Naive thymus-derived CD4-positive, alpha-beta T cell (primary cell): ENCODE results near the gene PRKRIP1. TPM values are rescaled to one million over a fixed set of nuclear protein-coding genes. Genes with fewer than 3 reads are reported as not detected.

Source experiments
- ATAC-seq: fragments of 150-1000 bp; cut with Tn5 transposase; 2 replicates; pipeline ENCODE4 v1.10.0; 2021; ENCODE audit warnings: mild to moderate bottlenecking, moderate library complexity
- CTCF ChIA-PET: fragments of 350-600 bp; sonication (Branson Sonifier 250); formaldehyde crosslinking; loops from one replicate; lab custom pipeline; 2021; ENCODE audit warnings: antibody characterized with exemption; lab: Charles Lee
- POLR2A ChIA-PET: fragments of 350-600 bp; sonication (Branson Sonifier 250); formaldehyde crosslinking; loops from one replicate; lab custom pipeline; 2021; ENCODE audit warnings: antibody characterized with exemption, inconsistent platforms; lab: Charles Lee
- DNase-seq, 9 donors: peaks; one replicate each; pipeline versions ENCODE4 v3.0.0 to v3.0.0-alpha.2; 2020 to 2022; ENCODE audit warnings: mixed read lengths in 1 of 9
- H3K27ac ChIP-seq: one replicate; pipeline ENCODE4 v1.7.0; 2013; ENCODE audit warnings: mild to moderate bottlenecking, low read depth, low read length, moderate library complexity
- H3K27me3 ChIP-seq, 2 donors: one replicate each; pipeline ENCODE4 v1.7.0; 2013; ENCODE audit warnings: low read length in 2 of 2, mild to moderate bottlenecking in 2 of 2, moderate library complexity in 2 of 2; ENCODE audit not compliant: control insufficient read depth in 2 of 2, insufficient read depth in 2 of 2
- H3K36me3 ChIP-seq, 3 experiments: 1 replicate in 2 of 3; 2 replicates in 1 of 3; pipeline ENCODE4 v1.7.0; 2013; ENCODE audit warnings: low read length in 3 of 3, mild to moderate bottlenecking in 3 of 3, moderate library complexity in 1 of 3; ENCODE audit not compliant: insufficient read depth in 3 of 3, control insufficient read depth in 2 of 3
- H3K4me1 ChIP-seq, 2 donors: one replicate each; pipeline ENCODE4 v1.7.0; 2013; ENCODE audit warnings: low read length in 2 of 2, mild to moderate bottlenecking in 2 of 2, moderate library complexity in 1 of 2; ENCODE audit not compliant: control insufficient read depth in 2 of 2, insufficient read depth in 2 of 2
- H3K4me3 ChIP-seq: 2 replicates; pipeline ENCODE4 v1.7.0; 2013; ENCODE audit warnings: mild to moderate bottlenecking, low read length
- H3K9me3 ChIP-seq, 3 experiments: 1 replicate in 2 of 3; 2 replicates in 1 of 3; pipeline ENCODE4 v1.7.0; 2013; ENCODE audit warnings: low read length in 3 of 3; ENCODE audit not compliant: control insufficient read depth in 2 of 3
- H3K27ac Mint-ChIP-seq, 9 donors: one replicate each; pipeline ENCODE4 v1.8.0; 2020 to 2022; ENCODE audit warnings: mixed read lengths in 9 of 9, mild to moderate bottlenecking in 8 of 9, moderate library complexity in 5 of 9, inconsistent platforms in 2 of 9
- H3K27me3 Mint-ChIP-seq, 5 donors: one replicate each; pipeline ENCODE4 v1.8.0; 2021 to 2022; ENCODE audit warnings: mixed read lengths in 5 of 5, mild to moderate bottlenecking in 1 of 5
- H3K36me3 Mint-ChIP-seq, 5 donors: one replicate each; pipeline ENCODE4 v1.8.0; 2020 to 2022; ENCODE audit warnings: mixed read lengths in 5 of 5, mild to moderate bottlenecking in 3 of 5, inconsistent platforms in 1 of 5
- H3K4me1 Mint-ChIP-seq, 7 donors: one replicate each; pipeline ENCODE4 v1.8.0; 2020 to 2022; ENCODE audit warnings: mixed read lengths in 7 of 7, mild to moderate bottlenecking in 3 of 7, inconsistent platforms in 1 of 7
- H3K4me3 Mint-ChIP-seq, 10 donors: one replicate each; pipeline ENCODE4 v1.8.0; 2020 to 2022; ENCODE audit warnings: mild to moderate bottlenecking in 10 of 10, mixed read lengths in 10 of 10, moderate library complexity in 6 of 10, inconsistent platforms in 2 of 10
- H3K9me3 Mint-ChIP-seq, 11 donors: one replicate each; pipeline ENCODE4 v1.8.0; 2020 to 2022; ENCODE audit warnings: mixed read lengths in 11 of 11, mild to moderate bottlenecking in 4 of 11, inconsistent platforms in 1 of 11, moderate library complexity in 1 of 11
- intact Hi-C, 2 donors: fragments of 100-400 bp; cut with micrococcal nuclease; formaldehyde crosslinking; loops; one replicate each; pipeline ENCODE4 v1.15.1; 2023
- polyA plus RNA-seq, 2 donors: library from polyadenylated mRNA; unstranded; fragments of 300-500 nt; fragmentation: Illumina TruSeq; gene quantifications; one replicate each; pipeline ENCODE4 v1.2.3, GENCODE V29; 2021
- total RNA-seq, 6 experiments: library from RNA in 5 of 6; stranded (reverse) in 5 of 6; gene quantifications; 1 replicate in 5 of 6; 2 replicates in 1 of 6; pipeline ENCODE4 v1.2.3 and lab custom pipeline; 2021 to 2026

Gene PRKRIP1
- total and polyA plus RNA-seq, 7 experiments from 2014 or later = 15.7 to 58.4 (median 39.6) TPM

DNA sequence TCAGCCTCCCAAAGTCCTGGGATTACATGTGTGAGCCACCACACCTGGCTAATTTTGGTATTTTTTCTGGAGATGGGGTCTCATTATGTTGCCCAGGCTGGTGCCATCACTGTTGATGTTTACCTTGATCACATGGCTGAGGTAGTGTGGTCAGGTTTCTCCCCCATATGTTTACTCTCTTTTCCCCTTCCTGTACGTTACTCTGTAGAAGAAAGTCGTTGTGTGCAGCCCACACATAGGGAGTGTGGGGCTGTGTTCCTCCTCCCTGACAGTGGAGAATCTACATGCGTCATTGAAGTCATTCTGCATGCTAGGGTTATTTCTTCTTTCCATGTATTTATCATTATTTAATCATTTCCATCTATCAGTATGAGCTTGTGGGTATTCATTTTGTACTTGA, 20.9 kb downstream of the PRKRIP1 start:
- H3K9me3 Mint-ChIP-seq = no peaks in the 10 kb centered on the region
- peaks cover 0 to 3% (median 0%) of the 10 kb centered on the region in 3 experiments for H3K36me3 ChIP-seq
- H3K27me3 ChIP-seq = no peaks in the 10 kb centered on the region
- H3K9me3 ChIP-seq = no peaks in the 10 kb centered on the region
- H3K27ac Mint-ChIP-seq = peak overlapping the region; percentile 91 to 98 (median 96)
- peaks cover 53 to 89% (median 69%) of the 10 kb centered on the region in 7 donors for H3K4me1 Mint-ChIP-seq
- DNase-seq (peak in 7 of 9 donors; percentile 39 to 61 (median 48)), ATAC-seq (peak; percentile 69)
- peak overlapping the region; percentile 64 for H3K27ac ChIP-seq
- peaks cover 0 to 43% (median 18%) of the 10 kb centered on the region in 5 donors for H3K36me3 Mint-ChIP-seq
- H3K27me3 Mint-ChIP-seq = no peaks in the 10 kb centered on the region
- ChIA-PET POLR2A (interaction anchor here (0.7 to 25.3 kb wide), 4 partner anchors 16 to 38 kb away, joined by 3 to 510 read pairs (median 10); partner anchors contain the start of genes ORAI2 and PRKRIP1), CTCF (interaction anchor here (1.3 to 5.9 kb wide), 3 partner anchors 9 to 33 kb away, joined by 4 to 44 read pairs (median 28); no protein-coding TSS in a partner anchor)
- no peak overlapping the region for H3K4me3 ChIP-seq
- H3K4me1 ChIP-seq = peaks cover 39 to 59% of the 10 kb centered on the region in 2 donors
- intact Hi-C loops = no loop called here
- H3K4me3 Mint-ChIP-seq = peak overlapping the region; percentile 53 to 85 (median 76)

DNA sequence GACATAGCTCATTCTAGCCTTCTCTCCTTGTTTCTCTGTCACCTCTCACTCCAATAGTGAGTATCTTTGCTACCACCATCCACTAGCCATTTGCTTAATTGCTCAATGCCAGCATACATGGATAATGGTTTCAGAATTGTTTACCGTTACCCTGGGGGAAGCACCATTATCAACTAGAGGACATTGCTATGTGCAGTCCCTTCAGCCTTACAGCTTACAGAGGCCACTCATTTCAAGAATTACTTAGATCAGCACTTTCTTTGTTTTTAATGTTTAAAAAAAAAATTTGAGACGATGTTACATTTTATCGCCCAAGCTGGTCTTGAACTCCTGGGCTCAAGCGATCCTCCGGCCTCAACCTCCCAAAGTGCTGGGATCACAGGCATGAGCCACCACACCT, 22.4 kb downstream of the PRKRIP1 start:
- ATAC-seq (no peak), DNase-seq (no peak)
- H3K27ac Mint-ChIP-seq = peak overlapping the region; percentile 69 to 98 (median 96)
- intact Hi-C loops = no loop called here
- Histone ChIP-seq H3K9me3 (no peaks in the 10 kb centered on the region), H3K36me3 (peaks cover 0 to 3% (median 0%) of the 10 kb centered on the region in 3 experiments), H3K4me3 (no peak overlapping the region), H3K4me1 (peaks cover 39 to 54% of the 10 kb centered on the region in 2 donors), H3K27ac (peak overlapping the region; percentile 37), H3K27me3 (no peaks in the 10 kb centered on the region)
- peak overlapping the region in 3 of 10 donors; percentile 3 to 38 (median 27) for H3K4me3 Mint-ChIP-seq
- CTCF ChIA-PET = interaction anchor here (0.5 to 1.5 kb wide), 3 partner anchors 11 to 32 kb away, joined by 3 to 4 read pairs (median 3); no protein-coding TSS in a partner anchor
- H3K27me3 Mint-ChIP-seq = no peaks in the 10 kb centered on the region
- H3K4me1 Mint-ChIP-seq = peaks cover 53 to 84% (median 61%) of the 10 kb centered on the region in 7 donors
- POLR2A ChIA-PET = interaction anchor here (0.8 to 25.3 kb wide), 2 partner anchors 14 to 32 kb away, joined by 3 to 510 read pairs; partner anchors contain the start of gene ORAI2
- H3K36me3 Mint-ChIP-seq = peaks cover 0 to 43% (median 18%) of the 10 kb centered on the region in 5 donors
- H3K9me3 Mint-ChIP-seq = no peaks in the 10 kb centered on the region

DNA sequence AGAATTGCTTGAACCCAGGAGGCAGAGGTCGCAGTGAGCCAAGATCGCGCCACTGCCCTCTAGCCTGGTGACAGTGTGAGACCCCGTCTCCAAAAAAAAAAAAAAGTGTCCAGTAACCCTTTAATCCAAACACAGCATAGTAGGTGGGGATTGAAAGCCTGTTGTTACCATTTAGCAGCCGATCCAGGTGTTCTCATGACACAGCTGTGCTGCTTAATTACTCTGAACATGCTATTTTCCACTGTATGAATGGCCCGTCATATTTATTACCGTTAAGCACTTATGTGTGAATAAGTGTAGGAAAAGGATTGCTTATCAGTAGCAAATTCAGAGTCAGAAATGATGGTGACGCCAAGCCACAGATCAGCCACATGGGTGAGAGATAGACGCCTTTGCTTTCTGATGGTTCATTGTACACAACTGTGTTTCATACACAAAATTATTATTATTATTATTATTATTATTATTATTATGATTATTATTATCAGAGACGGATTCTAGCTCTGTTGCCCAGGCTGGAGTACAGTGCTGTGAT, 25.6 kb downstream of the PRKRIP1 start:
- Histone ChIP-seq H3K4me3 (no peak overlapping the region), H3K36me3 (peaks cover 0 to 11% (median 0%) of the 10 kb centered on the region in 3 experiments), H3K9me3 (no peaks in the 10 kb centered on the region), H3K4me1 (peaks cover 37 to 63% of the 10 kb centered on the region in 2 donors), H3K27me3 (no peaks in the 10 kb centered on the region), H3K27ac (no peak overlapping the region)
- ChIA-PET CTCF (interaction anchor here (0.6 kb wide), 1 partner anchor 1569 kb away, joined by 5 read pairs; the partner anchor contains the start of gene SLC12A9), POLR2A (interaction anchor here (0.6 to 25.3 kb wide), 2 partner anchors 11 to 22 kb away, joined by 3 to 510 read pairs; partner anchors contain the start of gene ORAI2)
- Mint-ChIP-seq H3K36me3 (peaks cover 0 to 42% (median 20%) of the 10 kb centered on the region in 5 donors), H3K27me3 (no peaks in the 10 kb centered on the region), H3K4me1 (peaks cover 64 to 83% (median 69%) of the 10 kb centered on the region in 7 donors), H3K4me3 (peak overlapping the region in 3 of 10 donors; percentile 10 to 33 (median 25)), H3K27ac (peak overlapping the region in 7 of 9 donors; percentile 25 to 96 (median 51)), H3K9me3 (no peaks in the 10 kb centered on the region)
- intact Hi-C loops = no loop called here
- ATAC-seq = no peak
- DNase-seq = no peak

DNA sequence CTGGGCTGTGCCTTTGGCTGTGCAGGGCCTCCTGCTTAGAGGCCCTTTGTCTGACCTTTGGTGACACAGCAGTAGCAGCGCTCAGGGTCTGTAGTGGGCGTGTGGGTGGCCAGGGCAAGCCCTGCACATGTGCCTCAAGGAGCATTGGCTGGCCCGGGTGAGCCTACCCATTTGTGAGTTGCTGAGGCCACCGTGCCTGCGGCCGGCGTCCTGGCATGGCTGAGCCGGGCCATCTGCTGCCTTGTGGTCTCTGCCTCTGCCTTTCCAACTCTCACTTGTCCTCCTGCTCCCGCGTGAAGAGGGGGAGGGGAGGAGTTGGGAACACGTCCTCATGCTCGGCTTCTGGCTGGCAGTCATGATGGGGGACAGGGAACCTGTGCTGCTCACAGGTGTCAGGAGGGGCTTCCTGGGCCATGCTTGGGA, 28.0 kb downstream of the PRKRIP1 start:
- peaks cover 55 to 85% (median 63%) of the 10 kb centered on the region in 7 donors for H3K4me1 Mint-ChIP-seq

DNA sequence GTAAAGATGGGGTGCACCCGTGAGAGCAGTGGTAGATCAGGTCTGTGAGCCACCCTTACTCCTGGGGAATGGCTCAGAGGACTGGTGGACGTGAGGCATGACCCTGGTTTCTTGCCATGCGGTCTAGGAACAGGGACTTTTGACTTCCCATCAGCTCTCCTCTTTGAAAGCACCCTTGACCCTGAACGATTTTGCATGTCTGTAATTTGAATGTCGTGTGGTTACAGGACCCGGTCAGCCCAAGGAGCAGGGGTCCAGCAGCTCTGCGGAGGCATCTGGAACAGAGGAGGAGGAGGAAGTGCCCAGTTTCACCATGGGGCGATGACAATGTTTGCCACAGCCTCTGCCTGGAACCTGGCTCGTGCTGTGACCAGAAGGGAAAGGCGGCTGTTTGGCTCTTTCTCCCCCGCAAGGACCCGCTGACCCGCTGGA, 28.6 kb downstream of the PRKRIP1 start:
- Mint-ChIP-seq H3K27ac (peak overlapping the region; percentile 94 to 100 (median 100)), H3K4me3 (peak overlapping the region; percentile 48 to 96 (median 85)), H3K4me1 (peaks cover 56 to 86% (median 66%) of the 10 kb centered on the region in 7 donors), H3K36me3 (peaks cover 0 to 39% (median 15%) of the 10 kb centered on the region in 5 donors), H3K27me3 (no peaks in the 10 kb centered on the region), H3K9me3 (no peaks in the 10 kb centered on the region)
- no peaks in the 10 kb centered on the region for H3K9me3 ChIP-seq
- H3K36me3 ChIP-seq = peaks cover 0 to 11% (median 0%) of the 10 kb centered on the region in 3 experiments
- DNase-seq (no peak), ATAC-seq (no peak)
- CTCF ChIA-PET = interaction anchor here (1.7 to 4.0 kb wide), 2 partner anchors 10 to 39 kb away, joined by 5 to 44 read pairs; partner anchors contain the start of gene ALKBH4
- peak overlapping the region; percentile 96 for H3K27ac ChIP-seq
- intact Hi-C loops = loop anchor here in 1 of 2 donors (5.0 kb wide), 1 partner anchor 63 kb away; no protein-coding TSS in a partner anchor
- H3K4me3 ChIP-seq = no peak overlapping the region
- POLR2A ChIA-PET = interaction anchor here (0.9 to 25.3 kb wide), 5 partner anchors 8 to 40 kb away, joined by 3 to 510 read pairs (median 28); partner anchors contain the start of genes ALKBH4, LRWD1, ORAI2 and PRKRIP1
- H3K4me1 ChIP-seq = peaks cover 35 to 74% of the 10 kb centered on the region in 2 donors
- H3K27me3 ChIP-seq = no peaks in the 10 kb centered on the region

More for the DNA sequence above, 28.0 kb downstream of the PRKRIP1 start:
- peak overlapping the region in 8 of 10 donors; percentile 43 to 96 (median 86) for H3K4me3 Mint-ChIP-seq
- ATAC-seq = no peak
- peaks cover 0 to 37% (median 15%) of the 10 kb centered on the region in 5 donors for H3K36me3 Mint-ChIP-seq
- peak overlapping the region; percentile 94 to 100 (median 100) for H3K27ac Mint-ChIP-seq
- DNase-seq = no peak
- intact Hi-C loops = no loop called here
- peaks cover 0 to 11% (median 0%) of the 10 kb centered on the region in 3 experiments for H3K36me3 ChIP-seq
- CTCF ChIA-PET = no interaction called here
- no peaks in the 10 kb centered on the region for H3K9me3 ChIP-seq
- peak overlapping the region; percentile 96 for H3K27ac ChIP-seq
- peaks cover 35 to 67% of the 10 kb centered on the region in 2 donors for H3K4me1 ChIP-seq
- no peaks in the 10 kb centered on the region for H3K27me3 Mint-ChIP-seq
- no peaks in the 10 kb centered on the region for H3K27me3 ChIP-seq
- no peaks in the 10 kb centered on the region for H3K9me3 Mint-ChIP-seq
- POLR2A ChIA-PET = interaction anchor here (2.5 to 25.3 kb wide), 4 partner anchors 9 to 41 kb away, joined by 17 to 510 read pairs (median 269); partner anchors contain the start of genes ALKBH4, LRWD1, ORAI2 and PRKRIP1
- no peak overlapping the region for H3K4me3 ChIP-seq
